ENCODE data around the gene BRCA2.

DNA sequence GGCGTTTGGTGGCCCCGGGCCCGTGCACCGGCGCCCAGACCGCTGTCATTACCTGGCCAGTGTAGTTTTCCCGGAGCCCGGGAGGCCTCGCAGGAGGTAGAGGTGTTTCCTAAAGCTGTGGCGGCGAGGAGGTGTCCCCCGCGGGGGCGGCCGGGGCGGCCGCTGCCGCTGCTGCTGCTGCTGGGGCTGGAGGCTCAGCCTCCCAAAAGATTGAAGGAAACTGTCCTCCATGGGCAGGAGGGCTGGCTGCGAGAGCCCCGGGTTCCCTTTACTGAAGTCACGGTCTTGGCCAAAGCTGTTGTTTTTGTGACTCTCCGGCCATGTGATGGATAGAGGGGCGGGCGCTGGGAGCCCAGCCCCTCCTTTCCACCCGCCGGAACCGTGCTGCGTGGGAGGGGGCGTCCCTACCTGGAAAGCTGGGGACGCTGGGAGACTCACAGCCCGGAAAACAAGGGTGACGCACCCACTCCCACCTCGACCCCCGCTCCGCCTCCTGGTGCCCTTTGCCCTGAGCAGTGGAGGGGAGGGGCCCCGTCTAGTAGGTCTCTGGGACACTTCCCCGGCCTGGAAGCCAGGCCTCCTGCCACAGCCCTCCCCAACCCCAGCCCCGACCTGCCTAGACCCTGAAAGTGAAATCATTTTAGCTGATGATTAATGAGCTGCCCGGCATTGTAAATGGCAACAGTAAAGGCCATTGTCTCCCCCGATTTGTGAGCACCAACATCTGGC lies 112.7 kb downstream of the BRCA2 start, which contains the start of gene N4BP2L1:
- TF ChIP-seq GATA2 (IDR thresholded peaks at IDR 0.05; ENCODE audit: low read depth, low read length), result no peak
- no peak for TF ChIP-seq GATA3 (IDR thresholded peaks at IDR 0.05; ENCODE audit: low read depth, low read length)

Data from SH-SY5Y (cell line).